HepG2 (cell line): ENCODE results near the gene TTC19. TPM values are rescaled to one million over a fixed set of nuclear protein-coding genes. Genes with fewer than 3 reads are reported as not detected.

Experiments used
- ATF7 ChIP-seq, 2 experiments: fragments of 450-650 bp in 1 of 2; sonication (generic) in 1 of 2; formaldehyde crosslinking in 1 of 2; IDR thresholded peaks; 2 replicates each; pipeline versions ENCODE4 v1.4.0 to v1.6.1; 2016 to 2020; ENCODE audit warnings: antibody characterized with exemption in 1 of 2, mild to moderate bottlenecking in 1 of 2, missing genetic modification reagents in 1 of 2
- BHLHE40 ChIP-seq: IDR thresholded peaks from 2 replicates; pipeline ENCODE4 v1.6.1; 2011; ENCODE audit warnings: low read length, improper control_type of control experiment
- CBX2 ChIP-seq, 2 experiments: fragments of 200-600 bp in 1 of 2; sonication (generic); formaldehyde crosslinking in 1 of 2; IDR thresholded peaks; 2 replicates each; pipeline versions ENCODE4 v1.7.0 to v1.8.1; 2018 to 2022; ENCODE audit warnings: low read depth in 2 of 2, low read length in 1 of 2, mild to moderate bottlenecking in 1 of 2, missing genetic modification reagents in 1 of 2
- ETV5 ChIP-seq: IDR thresholded peaks from 2 replicates; pipeline ENCODE4 v1.6.1; 2018; ENCODE audit warnings: missing biosample characterization, missing genetic modification reagents, inconsistent platforms, borderline replicate concordance
- FOXO4 ChIP-seq: sonication (generic); formaldehyde crosslinking; conservative IDR thresholded peaks from 2 replicates; pipeline ENCODE4 v1.8.1; 2023; ENCODE audit warnings: missing genetic modification reagents
- IRF2 ChIP-seq: IDR thresholded peaks from 2 replicates; pipeline ENCODE4 v1.6.1; 2018; ENCODE audit warnings: missing genetic modification reagents, missing compliant biosample characterization
- KMT2A ChIP-seq: sonication (generic); formaldehyde crosslinking; IDR thresholded peaks from 2 replicates; pipeline ENCODE4 v1.4.0; 2020; ENCODE audit warnings: missing genetic modification reagents
- MXD4 ChIP-seq: IDR thresholded peaks from 2 replicates; pipeline ENCODE4 v1.6.1; 2016; ENCODE audit warnings: mild to moderate bottlenecking, missing biosample characterization, missing genetic modification reagents
- NCOR1 ChIP-seq: fragments of 200-600 bp; sonication (generic); IDR thresholded peaks from 2 replicates; pipeline ENCODE4 v1.7.0; 2017; ENCODE audit warnings: antibody characterized with exemption, low read length, borderline replicate concordance
- NKX3-1 ChIP-seq: sonication (generic); formaldehyde crosslinking; IDR thresholded peaks from 2 replicates; pipeline ENCODE4 v1.5.0; 2020; ENCODE audit warnings: missing genetic modification reagents
- PHF8 ChIP-seq: sonication (generic); formaldehyde crosslinking; IDR thresholded peaks from 2 replicates; pipeline ENCODE4 v1.5.0; 2020; ENCODE audit warnings: missing genetic modification reagents
- REXO4 ChIP-seq: sonication (generic); formaldehyde crosslinking; IDR thresholded peaks from 2 replicates; pipeline ENCODE4 v1.8.0; 2022; ENCODE audit warnings: missing genetic modification reagents, mild to moderate bottlenecking, borderline replicate concordance
- SMAD3 ChIP-seq: sonication (generic); formaldehyde crosslinking; IDR thresholded peaks from 2 replicates; pipeline ENCODE4 v1.4.0; 2020; ENCODE audit warnings: missing genetic modification reagents
- SP2 ChIP-seq: sonication (generic); formaldehyde crosslinking; IDR thresholded peaks from 2 replicates; pipeline ENCODE4 v1.5.1; 2020; ENCODE audit warnings: mild to moderate bottlenecking, missing genetic modification reagents
- SRF ChIP-seq: IDR thresholded peaks from 2 replicates; pipeline ENCODE4 v1.6.1; 2011; ENCODE audit warnings: mild to moderate bottlenecking, low read depth, low read length, moderate library complexity
- SRSF9 ChIP-seq: fragments of 200-400 bp; formaldehyde crosslinking; IDR thresholded peaks from 2 replicates; pipeline ENCODE4 v1.6.1; 2018; ENCODE audit warnings: borderline replicate concordance, mild to moderate bottlenecking, low read depth, low read length; ENCODE audit not compliant: insufficient read depth, poor library complexity, severe bottlenecking
- THAP7 ChIP-seq: sonication (generic); formaldehyde crosslinking; IDR thresholded peaks from 2 replicates; pipeline ENCODE4 v1.8.1; 2023; ENCODE audit warnings: mild to moderate bottlenecking, missing genetic modification reagents
- TP53 ChIP-seq: sonication (generic); formaldehyde crosslinking; conservative IDR thresholded peaks from 2 replicates; pipeline ENCODE4 v1.4.0; 2020; ENCODE audit warnings: missing genetic modification reagents
- ZBTB25 ChIP-seq: IDR thresholded peaks from 2 replicates; pipeline ENCODE4 v1.6.1; 2018; ENCODE audit warnings: missing genetic modification reagents
- ZFP36L1 ChIP-seq: sonication (generic); formaldehyde crosslinking; IDR thresholded peaks from 2 replicates; pipeline ENCODE4 v1.8.0; 2022; ENCODE audit warnings: mild to moderate bottlenecking, missing genetic modification reagents, moderate library complexity
- ZFP37 ChIP-seq: sonication (generic); formaldehyde crosslinking; IDR thresholded peaks from 2 replicates; pipeline ENCODE4 v1.4.0; 2020; ENCODE audit warnings: missing genetic modification reagents, borderline replicate concordance
- ZNF205 ChIP-seq: IDR thresholded peaks from 2 replicates; pipeline ENCODE4 v1.6.1; 2018; ENCODE audit warnings: missing biosample characterization, missing genetic modification reagents
- ZNF292 ChIP-seq: sonication (generic); formaldehyde crosslinking; IDR thresholded peaks from 2 replicates; pipeline ENCODE4 v1.8.1; 2022; ENCODE audit warnings: mild to moderate bottlenecking, low read depth, missing genetic modification reagents, borderline replicate concordance
- ZNF512B ChIP-seq: sonication (generic); formaldehyde crosslinking; IDR thresholded peaks from 2 replicates; pipeline ENCODE4 v1.5.1; 2020; ENCODE audit warnings: missing genetic modification reagents, mild to moderate bottlenecking, borderline replicate concordance
- ZNF547 ChIP-seq: sonication (generic); formaldehyde crosslinking; IDR thresholded peaks from 2 replicates; pipeline ENCODE4 v1.5.1; 2020; ENCODE audit warnings: mild to moderate bottlenecking, missing genetic modification reagents
- ZNF776 ChIP-seq: sonication (generic); formaldehyde crosslinking; IDR thresholded peaks from 2 replicates; pipeline ENCODE4 v1.4.0; 2020; ENCODE audit warnings: mild to moderate bottlenecking, missing genetic modification reagents
- polyA plus RNA-seq, 8 experiments: library from polyadenylated mRNA; depleted of rRNA in 3 of 8; stranded (reverse) in 7 of 8; unstranded in 1 of 8; fragments of >200 nt; fragmentation: Illumina TruSeq in 4 of 8; extraction: Trizol in 4 of 8; gene quantifications; 2 replicates each; pipeline versions ENCODE4 v1.2.1 to v1.2.3, GENCODE V29; 2011 to 2016; ENCODE audit warnings: low read depth in 4 of 8, missing spikeins in 1 of 8, mixed read lengths in 1 of 8; ENCODE audit not compliant: insufficient read depth in 1 of 8
- total RNA-seq, 5 experiments: library from RNA; depleted of rRNA; stranded (reverse); fragments of >200 nt; fragmentation: Illumina TruSeq; extraction: Trizol; gene quantifications; 2 replicates each; pipeline ENCODE4 v1.2.3, GENCODE V29; 2016; ENCODE audit warnings: low read depth in 1 of 5

Gene TTC19
- total and polyA plus RNA-seq, 2 of the 13 experiments (the other 11 are each of a cell fraction or from before 2014, with no cell fraction given): 4.4 to 24.3 TPM

DNA sequence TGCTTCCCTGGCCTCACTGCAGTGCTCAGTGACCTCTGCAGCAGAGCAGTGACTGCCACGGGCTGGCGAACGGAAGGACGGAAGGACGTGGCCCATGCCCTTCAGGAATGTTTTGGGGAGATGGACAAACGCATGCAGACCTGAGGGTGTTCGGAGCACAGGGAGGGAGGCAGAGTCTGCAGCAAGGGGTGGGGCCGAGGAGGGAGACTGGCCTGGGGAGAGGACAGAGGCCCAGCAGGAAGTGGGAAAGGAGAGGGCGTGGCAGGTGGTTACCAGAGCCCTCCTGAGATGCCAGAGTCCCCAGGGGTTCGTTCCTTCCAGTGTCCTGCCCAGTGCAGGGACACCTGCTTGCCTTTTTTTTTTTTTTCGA lies 32.8 kb upstream of the TTC19 start (continued):
- TF ChIP-seq PHF8 (CRISPR knock-in tag) (peak; percentile 42; the same call in 1 of the 2 replicates), SRF (no peak), SP2 (no peak), ZBTB25 (CRISPR knock-in tag) (no peak), ZNF776 (CRISPR knock-in tag) (no peak), IRF2 (0 out of 2 replicates have a peak, but pooled peaks have one; percentile 7), FOXO4 (CRISPR knock-in tag) (no peak), ZNF292 (CRISPR knock-in tag) (no peak), ATF7 (IDR thresholded peaks at IDR 0.05) (no peak), ATF7 (CRISPR knock-in tag; IDR thresholded peaks at IDR 0.05) (no peak), BHLHE40 (no peak), ETV5 (CRISPR knock-in tag) (peak; percentile 47; the same call in 1 of the 2 replicates), ZFP36L1 (CRISPR knock-in tag) (no peak), SRSF9 (no peak), CBX2 (IDR thresholded peaks at IDR 0.05; ENCODE audit: low read depth, low read length) (no peak), CBX2 (CRISPR knock-in tag; IDR thresholded peaks at IDR 0.05; ENCODE audit: low read depth) (no peak), NKX3-1 (CRISPR knock-in tag) (no peak), KMT2A (CRISPR knock-in tag) (0 out of 2 replicates have a peak, but pooled peaks have one; percentile 18), TP53 (CRISPR knock-in tag) (0 out of 2 replicates have a peak, but pooled peaks have one; percentile 21), THAP7 (CRISPR knock-in tag) (no peak), ZNF547 (CRISPR knock-in tag) (no peak), MXD4 (CRISPR knock-in tag) (0 out of 2 replicates have a peak, but pooled peaks have one; percentile 33), SMAD3 (CRISPR knock-in tag) (no peak), REXO4 (CRISPR knock-in tag) (no peak), ZNF205 (CRISPR knock-in tag) (no peak), ZNF512B (CRISPR knock-in tag) (peak; percentile 46; the same call in 1 of the 2 replicates), ZFP37 (CRISPR knock-in tag) (0 out of 2 replicates have a peak, but pooled peaks have one; percentile 33), NCOR1 (no peak)
